Fibroblast of lung (primary cell): ENCODE results near the gene KIR2DL3. TPM values are rescaled to one million over a fixed set of nuclear protein-coding genes. Genes with fewer than 3 reads are reported as not detected.
"Not testable (repeated sequence)": the region's sequence is repeated elsewhere in the genome, so short reads cannot be mapped to it uniquely, and the experiment has no call there.

Experiments
- DNase-seq, 2 donors: peaks; one replicate each; pipeline versions ENCODE4 v3.0.0 to v3.0.0-alpha.2; 2010; ENCODE audit warnings: low read depth in 2 of 2
- H2AFZ ChIP-seq: 2 replicates; pipeline ENCODE4 v1.5.1; 2012; ENCODE audit warnings: low read length, control low read depth, inconsistent platforms
- H3K27ac ChIP-seq: 2 replicates; pipeline ENCODE4 v1.5.1; 2011; ENCODE audit warnings: low read length, control low read depth; ENCODE audit not compliant: insufficient read depth
- H3K27me3 ChIP-seq: 2 replicates; pipeline ENCODE4 v1.5.1; 2011; ENCODE audit warnings: mild to moderate bottlenecking, low read length; ENCODE audit not compliant: control insufficient read depth, insufficient read depth
- H3K36me3 ChIP-seq: 2 replicates; pipeline ENCODE4 v1.5.1; 2011; ENCODE audit warnings: low read length; ENCODE audit not compliant: control insufficient read depth, insufficient read depth
- H3K4me1 ChIP-seq: 2 replicates; pipeline ENCODE4 v1.5.1; 2011; ENCODE audit warnings: low read length; ENCODE audit not compliant: control insufficient read depth, insufficient read depth; ENCODE audit errors: extremely low read depth
- H3K4me2 ChIP-seq: 2 replicates; pipeline ENCODE4 v1.5.1; 2011; ENCODE audit warnings: low read length, control low read depth; ENCODE audit not compliant: insufficient read depth; ENCODE audit errors: extremely low read depth
- H3K4me3 ChIP-seq, 4 experiments: fragments of 200-600 bp in 1 of 4; sonication (generic) in 1 of 4; replicated peaks in 1 of 4; 2 replicates each; pipeline ENCODE4 v1.5.1; 2011 to 2016; ENCODE audit warnings: low read length in 4 of 4, low read depth in 3 of 4, mild to moderate bottlenecking in 3 of 4, control low read depth in 2 of 4, inconsistent platforms in 1 of 4, mixed read lengths in 1 of 4; ENCODE audit not compliant: insufficient read depth in 1 of 4; ENCODE audit errors: control extremely low read depth in 1 of 4
- H3K79me2 ChIP-seq: 2 replicates; pipeline ENCODE4 v1.5.1; 2012; ENCODE audit warnings: mild to moderate bottlenecking, low read length, inconsistent platforms; ENCODE audit not compliant: control insufficient read depth, insufficient read depth
- H3K9ac ChIP-seq: 2 replicates; pipeline ENCODE4 v1.5.1; 2011; ENCODE audit warnings: mild to moderate bottlenecking, low read length, control low read depth; ENCODE audit not compliant: insufficient read depth
- H3K9me3 ChIP-seq: 2 replicates; pipeline ENCODE4 v1.5.1; 2012; ENCODE audit warnings: low read depth, low read length; ENCODE audit not compliant: control insufficient read depth, insufficient read depth
- H4K20me1 ChIP-seq: 2 replicates; pipeline ENCODE4 v1.5.1; 2011; ENCODE audit warnings: low read length; ENCODE audit not compliant: control insufficient read depth, insufficient read depth; ENCODE audit errors: extremely low read depth
- CTCF ChIP-seq, 2 donors: IDR thresholded peaks in 1 of 2; conservative IDR thresholded peaks in 1 of 2; 1 replicate in 1 of 2; 2 replicates in 1 of 2; pipeline ENCODE4 v1.5.1; 2011 to 2012; ENCODE audit warnings: low read length in 2 of 2, control low read depth in 1 of 2, inconsistent platforms in 1 of 2, low read depth in 1 of 2, mild to moderate bottlenecking in 1 of 2
- EZH2 ChIP-seq: IDR thresholded peaks from 2 replicates; pipeline ENCODE4 v1.5.1; 2012; ENCODE audit warnings: low read length, control low read depth, mild to moderate bottlenecking; ENCODE audit errors: missing control alignments
- polyA plus RNA-seq, 2 donors: library from polyadenylated mRNA; depleted of rRNA in 1 of 2; stranded (reverse) in 1 of 2; unstranded in 1 of 2; fragments of >200 nt; gene quantifications; 2 replicates each; pipeline ENCODE4 v1.2.1, GENCODE V29; 2011 to 2012; ENCODE audit warnings: missing spikeins in 1 of 2
- total RNA-seq: library from RNA; depleted of rRNA; stranded (reverse); fragments of >200 nt; gene quantifications from 2 replicates; pipeline ENCODE4 v1.2.1, GENCODE V29; 2014

KIR2DL3 gene
- total and polyA plus RNA-seq, 2 donors (not counting 1 experiment from before 2014, with no cell fraction given), result not detected

DNA sequence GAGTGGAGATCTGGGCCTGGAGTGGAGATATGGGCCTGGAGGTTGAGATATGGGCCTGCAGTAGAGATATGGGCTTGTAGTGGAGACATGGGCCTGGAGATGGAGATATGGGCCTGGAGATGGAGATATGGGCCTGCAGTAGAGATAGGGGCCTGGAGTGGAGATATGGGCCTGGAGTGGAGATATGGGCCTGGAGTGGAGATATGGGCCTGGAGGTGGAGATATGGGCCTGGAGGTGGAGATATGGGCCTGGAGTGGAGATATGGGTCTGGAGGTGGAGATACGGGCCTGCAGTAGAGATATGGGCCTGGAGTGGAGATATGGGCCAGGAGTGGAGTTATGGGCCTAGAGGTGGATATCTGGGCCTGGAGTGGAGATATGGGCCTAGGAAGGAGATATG is 402 bp downstream of the KIR2DL3 start:
- no peak for DNase-seq
- Histone ChIP-seq H4K20me1 (no peaks in the 10 kb centered on the region), H2AFZ (no peak overlapping the region)

GRCh38 chr19:54739587-54740497 is 1.5 kb downstream of the KIR2DL3 start:
- H3K27ac ChIP-seq, result no peak overlapping the region
- H3K4me1 ChIP-seq, result no peaks in the 10 kb centered on the region
- H3K9me3 ChIP-seq, result no peaks in the 10 kb centered on the region
- H2AFZ ChIP-seq, result no peak overlapping the region
- H3K36me3 ChIP-seq, result no peaks in the 10 kb centered on the region
- no peak overlapping the region for H3K9ac ChIP-seq
- H3K27me3 ChIP-seq, result no peaks in the 10 kb centered on the region
- H3K79me2 ChIP-seq, result no peaks in the 10 kb centered on the region
- TF ChIP-seq EZH2 (no peak), CTCF (conservative IDR thresholded peaks at IDR 0.05 in 1 of 2, IDR thresholded peaks at IDR 0.05 in 1 of 2; ENCODE audit: low read depth in 1 of 2, low read length in 2 of 2) (no peak)
- no peaks in the 10 kb centered on the region for H4K20me1 ChIP-seq
- H3K4me2 ChIP-seq, result no peak overlapping the region
- H3K4me3 ChIP-seq, result no peak overlapping the region
- DNase-seq, result no peak

More for the DNA sequence above, 402 bp downstream of the KIR2DL3 start:
- no peak overlapping the region for H3K4me3 ChIP-seq
- no peaks in the 10 kb centered on the region for H3K4me1 ChIP-seq
- H3K9me3 ChIP-seq, result no peaks in the 10 kb centered on the region
- TF ChIP-seq CTCF (conservative IDR thresholded peaks at IDR 0.05 in 1 of 2, IDR thresholded peaks at IDR 0.05 in 1 of 2; ENCODE audit: low read depth in 1 of 2, low read length in 2 of 2), result no peak
- TF ChIP-seq EZH2, result no peak
- no peaks in the 10 kb centered on the region for H3K79me2 ChIP-seq
- H3K27me3 ChIP-seq, result no peaks in the 10 kb centered on the region
- no peak overlapping the region for H3K9ac ChIP-seq
- no peak overlapping the region for H3K27ac ChIP-seq
- no peak overlapping the region for H3K4me2 ChIP-seq
- H3K36me3 ChIP-seq, result no peaks in the 10 kb centered on the region

DNA sequence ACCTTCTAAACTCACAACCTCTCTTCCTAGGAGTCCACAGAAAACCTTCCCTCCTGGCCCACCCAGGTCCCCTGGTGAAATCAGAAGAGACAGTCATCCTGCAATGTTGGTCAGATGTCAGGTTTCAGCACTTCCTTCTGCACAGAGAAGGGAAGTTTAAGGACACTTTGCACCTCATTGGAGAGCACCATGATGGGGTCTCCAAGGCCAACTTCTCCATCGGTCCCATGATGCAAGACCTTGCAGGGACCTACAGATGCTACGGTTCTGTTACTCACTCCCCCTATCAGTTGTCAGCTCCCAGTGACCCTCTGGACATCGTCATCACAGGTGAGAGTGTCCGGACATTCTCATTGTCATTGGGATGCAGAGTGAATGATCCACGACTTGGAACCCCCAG is 3.6 kb downstream of the KIR2DL3 start:
- H3K79me2 ChIP-seq, H3K9ac ChIP-seq, H4K20me1 ChIP-seq, H3K4me2 ChIP-seq, H3K27me3 ChIP-seq, H2AFZ ChIP-seq, H3K4me1 ChIP-seq, H3K36me3 ChIP-seq, H3K27ac ChIP-seq, H3K9me3 ChIP-seq, H3K4me3 ChIP-seq, DNase-seq: not testable (repeated sequence)

DNA sequence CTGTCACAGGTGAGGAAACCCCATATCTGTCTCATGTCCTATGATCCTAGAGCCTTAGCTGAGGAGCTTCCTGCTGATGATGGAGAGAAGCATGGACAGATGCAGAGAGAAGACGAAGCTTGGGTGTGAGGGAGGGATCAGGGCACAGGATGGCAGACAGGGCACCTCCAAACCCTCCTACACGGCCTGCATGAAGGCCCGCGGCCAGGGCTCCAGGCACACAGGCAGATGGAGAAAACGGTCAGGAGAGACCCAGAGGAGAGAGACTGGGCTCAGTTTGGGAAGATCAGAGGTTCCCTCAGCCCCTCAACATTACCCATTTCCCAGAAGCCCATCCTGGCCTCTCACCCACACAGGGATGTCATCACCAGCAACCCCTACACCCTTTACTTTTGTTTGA is 5.8 kb downstream of the KIR2DL3 start:
- not testable (repeated sequence) for H3K4me2 ChIP-seq, H3K9ac ChIP-seq, H3K79me2 ChIP-seq, H3K27ac ChIP-seq, H3K4me3 ChIP-seq, H3K27me3 ChIP-seq, H3K9me3 ChIP-seq, H3K4me1 ChIP-seq, DNase-seq, H3K36me3 ChIP-seq, H4K20me1 ChIP-seq, H2AFZ ChIP-seq

DNA sequence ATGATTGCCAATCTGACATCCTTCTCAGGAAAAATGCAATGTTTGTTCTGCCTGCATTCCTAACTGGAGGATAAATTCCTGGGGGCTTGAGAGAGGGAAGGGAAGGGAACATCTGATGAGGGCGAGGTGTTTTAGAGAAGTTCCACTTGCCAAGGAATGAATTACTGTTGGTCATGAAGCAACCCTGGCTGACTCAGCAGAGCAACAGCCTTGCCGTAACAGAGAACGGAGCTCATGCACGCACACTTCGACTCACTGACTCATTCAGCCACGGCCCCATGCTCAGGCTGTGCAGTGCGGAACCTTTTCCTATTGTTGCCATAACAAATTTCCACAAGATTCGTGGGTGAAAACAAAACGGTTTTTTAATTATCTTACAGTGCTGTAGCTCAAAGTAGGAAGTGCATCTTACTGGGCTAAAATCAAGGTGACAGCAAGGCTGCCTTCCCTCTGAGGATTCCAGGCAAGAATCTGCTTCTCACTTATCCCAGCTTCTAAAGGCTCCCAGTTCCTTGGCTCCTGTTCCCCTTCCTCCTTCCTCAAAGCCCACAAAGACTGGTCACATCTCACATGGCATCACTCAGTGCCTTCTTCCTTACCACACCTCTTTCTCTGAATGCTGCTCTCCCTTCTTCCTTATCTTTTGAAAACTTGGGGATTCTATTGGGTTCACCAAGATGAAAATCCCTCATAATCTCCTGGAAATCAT is 9.5 kb downstream of the KIR2DL3 start:
- not testable (repeated sequence) for H3K27ac ChIP-seq, H2AFZ ChIP-seq, H3K27me3 ChIP-seq, H3K4me3 ChIP-seq, H3K4me1 ChIP-seq, H3K79me2 ChIP-seq, H3K36me3 ChIP-seq, H4K20me1 ChIP-seq, H3K9ac ChIP-seq, H3K4me2 ChIP-seq, DNase-seq, H3K9me3 ChIP-seq
